IgD-negative memory B cell (primary cell): ENCODE data around the gene SORL1. TPM values are rescaled to one million over a fixed set of nuclear protein-coding genes. Genes with fewer than 3 reads are reported as not detected.
A peak's percentile ranks its signal among the peaks of the same experiment; 100 is the strongest.
"Not testable (repeated sequence)": the region's sequence is repeated elsewhere in the genome, so short reads cannot be mapped to it uniquely, and the experiment has no call there.

Source experiments
- H3K27ac Mint-ChIP-seq, 3 donors: one replicate each; pipeline ENCODE4 v1.8.0; 2020 to 2022; ENCODE audit warnings: mild to moderate bottlenecking in 3 of 3, mixed read lengths in 3 of 3, moderate library complexity in 1 of 3
- H3K27me3 Mint-ChIP-seq: one replicate; pipeline ENCODE4 v1.8.0; 2021; ENCODE audit warnings: mixed read lengths
- H3K36me3 Mint-ChIP-seq: one replicate; pipeline ENCODE4 v1.8.0; 2020; ENCODE audit warnings: mild to moderate bottlenecking, mixed read lengths
- H3K4me1 Mint-ChIP-seq, 3 donors: one replicate each; pipeline ENCODE4 v1.8.0; 2020 to 2022; ENCODE audit warnings: mixed read lengths in 3 of 3, mild to moderate bottlenecking in 1 of 3
- H3K4me3 Mint-ChIP-seq, 4 donors: one replicate each; pipeline ENCODE4 v1.8.0; 2020 to 2022; ENCODE audit warnings: mild to moderate bottlenecking in 4 of 4, mixed read lengths in 4 of 4, moderate library complexity in 3 of 4
- H3K9me3 Mint-ChIP-seq, 3 donors: one replicate each; pipeline ENCODE4 v1.8.0; 2020 to 2021; ENCODE audit warnings: mixed read lengths in 3 of 3, mild to moderate bottlenecking in 1 of 3
- polyA plus RNA-seq: library from polyadenylated mRNA; unstranded; fragments of 300-500 nt; fragmentation: Illumina TruSeq; gene quantifications from one replicate; pipeline ENCODE4 v1.2.3, GENCODE V29; 2021

The SORL1 gene
- polyA plus RNA-seq, 1 donor from 2014 or later, result 25.8 TPM

- peaks cover 40 to 52% (median 41%) of the 10 kb centered on the region in 3 donors for H3K4me1 Mint-ChIP-seq
- H3K9me3 Mint-ChIP-seq, result no peaks in the 10 kb centered on the region
- peak overlapping the region in 1 of 3 donors; percentile 14 for H3K27ac Mint-ChIP-seq
- peaks cover 3% of the 10 kb centered on the region for H3K36me3 Mint-ChIP-seq
- peak overlapping the region in 3 of 4 donors; percentile 16 to 89 (median 61) for H3K4me3 Mint-ChIP-seq
- peaks cover 26% of the 10 kb centered on the region for H3K27me3 Mint-ChIP-seq
Measured at GRCh38 chr11:121467471-121467870, 15.4 kb downstream of the SORL1 start.

GRCh38 chr11:121467965-121468364 is 15.9 kb downstream of the SORL1 start:
- Mint-ChIP-seq H3K4me1 (peaks cover 38 to 48% (median 44%) of the 10 kb centered on the region in 3 donors), H3K4me3 (peak overlapping the region in 3 of 4 donors; percentile 34 to 58 (median 43)), H3K27me3 (peaks cover 26% of the 10 kb centered on the region), H3K27ac (peak overlapping the region in 1 of 3 donors; percentile 10), H3K36me3 (peaks cover 3% of the 10 kb centered on the region), H3K9me3 (no peaks in the 10 kb centered on the region)

GRCh38 chr11:121469910-121470309 is 17.8 kb downstream of the SORL1 start:
- peaks cover 22% of the 10 kb centered on the region for H3K27me3 Mint-ChIP-seq
- H3K36me3 Mint-ChIP-seq, result peaks cover 3% of the 10 kb centered on the region
- H3K4me1 Mint-ChIP-seq, result peaks cover 25 to 38% (median 31%) of the 10 kb centered on the region in 3 donors
- H3K27ac Mint-ChIP-seq, result no peak overlapping the region
- H3K9me3 Mint-ChIP-seq, result no peaks in the 10 kb centered on the region
- H3K4me3 Mint-ChIP-seq, result no peak overlapping the region

- Mint-ChIP-seq H3K27me3 (peaks cover 19% of the 10 kb centered on the region), H3K4me1 (peaks cover 18 to 33% (median 29%) of the 10 kb centered on the region in 3 donors), H3K9me3 (no peaks in the 10 kb centered on the region), H3K27ac (no peak overlapping the region), H3K4me3 (no peak overlapping the region), H3K36me3 (peaks cover 3% of the 10 kb centered on the region)
Measured at GRCh38 chr11:121471167-121471566, 19.1 kb downstream of the SORL1 start.

- Mint-ChIP-seq H3K9me3 (no peaks in the 10 kb centered on the region), H3K36me3 (peaks cover 3% of the 10 kb centered on the region), H3K27me3 (peaks cover 14% of the 10 kb centered on the region), H3K4me1 (peaks cover 10 to 27% (median 21%) of the 10 kb centered on the region in 3 donors), H3K4me3 (no peak overlapping the region), H3K27ac (no peak overlapping the region)
Measured at GRCh38 chr11:121472312-121472711, 20.2 kb downstream of the SORL1 start.

GRCh38 chr11:121473064-121473777 is 21.1 kb downstream of the SORL1 start:
- H3K4me1 Mint-ChIP-seq, result peaks cover 2 to 20% (median 13%) of the 10 kb centered on the region in 3 donors
- peaks cover 8% of the 10 kb centered on the region for H3K27me3 Mint-ChIP-seq
- H3K36me3 Mint-ChIP-seq, result peaks cover 3% of the 10 kb centered on the region
- no peak overlapping the region for H3K27ac Mint-ChIP-seq
- H3K9me3 Mint-ChIP-seq, result no peaks in the 10 kb centered on the region
- H3K4me3 Mint-ChIP-seq, result peak overlapping the region in 1 of 4 donors; percentile 30

- Mint-ChIP-seq H3K4me3 (no peak overlapping the region), H3K36me3 (peaks cover 3% of the 10 kb centered on the region), H3K27ac (no peak overlapping the region)
Measured at GRCh38 chr11:121474680-121475079, 22.6 kb downstream of the SORL1 start.

GRCh38 chr11:121476379-121477032 is 24.4 kb downstream of the SORL1 start:
- Mint-ChIP-seq H3K4me1 (peaks cover 0 to 12% (median 7%) of the 10 kb centered on the region in 3 donors), H3K9me3 (no peaks in the 10 kb centered on the region), H3K27ac (peak overlapping the region in 1 of 3 donors; percentile 21), H3K36me3 (no peaks in the 10 kb centered on the region), H3K27me3 (peaks cover 1% of the 10 kb centered on the region), H3K4me3 (no peak overlapping the region)

More at GRCh38 chr11:121474680-121475079, 22.6 kb downstream of the SORL1 start:
- Mint-ChIP-seq H3K4me1 (peaks cover 0 to 16% (median 9%) of the 10 kb centered on the region in 3 donors), H3K9me3 (no peaks in the 10 kb centered on the region), H3K27me3 (peaks cover 2% of the 10 kb centered on the region)

- Mint-ChIP-seq H3K9me3 (no peaks in the 10 kb centered on the region), H3K36me3 (no peaks in the 10 kb centered on the region), H3K27ac (peak overlapping the region in 2 of 3 donors; percentile 32 to 42)
Measured at GRCh38 chr11:121478226-121478894, 26.2 kb downstream of the SORL1 start.

GRCh38 chr11:121478895-121479697 is 27.0 kb downstream of the SORL1 start:
- H3K27me3 Mint-ChIP-seq, result no peaks in the 10 kb centered on the region
- no peaks in the 10 kb centered on the region for H3K36me3 Mint-ChIP-seq
- no peak overlapping the region for H3K27ac Mint-ChIP-seq
- H3K4me1 Mint-ChIP-seq, result peaks cover 18 to 28% (median 24%) of the 10 kb centered on the region in 3 donors
- H3K9me3 Mint-ChIP-seq, result no peaks in the 10 kb centered on the region
- no peak overlapping the region for H3K4me3 Mint-ChIP-seq

More at GRCh38 chr11:121478226-121478894, 26.2 kb downstream of the SORL1 start:
- Mint-ChIP-seq H3K27me3 (no peaks in the 10 kb centered on the region), H3K4me1 (peaks cover 13 to 21% (median 18%) of the 10 kb centered on the region in 3 donors), H3K4me3 (peak overlapping the region in 1 of 4 donors; percentile 63)

- H3K27me3 Mint-ChIP-seq, result no peaks in the 10 kb centered on the region
- no peaks in the 10 kb centered on the region for H3K9me3 Mint-ChIP-seq
- H3K36me3 Mint-ChIP-seq, result no peaks in the 10 kb centered on the region
- peaks cover 19 to 33% (median 29%) of the 10 kb centered on the region in 3 donors for H3K4me1 Mint-ChIP-seq
- H3K27ac Mint-ChIP-seq, result no peak overlapping the region
- H3K4me3 Mint-ChIP-seq, result no peak overlapping the region
Measured at GRCh38 chr11:121479698-121480238, 27.7 kb downstream of the SORL1 start.

- Mint-ChIP-seq H3K27ac (peak overlapping the region; percentile 72 to 89 (median 86)), H3K4me1 (peaks cover 19 to 30% (median 26%) of the 10 kb centered on the region in 3 donors), H3K4me3 (peak overlapping the region; percentile 10 to 85 (median 65))
- H3K9me3 Mint-ChIP-seq, H3K36me3 Mint-ChIP-seq, H3K27me3 Mint-ChIP-seq: not testable (repeated sequence)
Measured at GRCh38 chr11:121481484-121482230, 29.5 kb downstream of the SORL1 start.

GRCh38 chr11:121482231-121483129 is 30.4 kb downstream of the SORL1 start:
- H3K4me1 Mint-ChIP-seq, result peaks cover 19 to 30% (median 26%) of the 10 kb centered on the region in 3 donors
- peaks cover 2% of the 10 kb centered on the region for H3K36me3 Mint-ChIP-seq
- peak overlapping the region; percentile 10 to 85 (median 65) for H3K4me3 Mint-ChIP-seq
- H3K27ac Mint-ChIP-seq, result peak overlapping the region; percentile 72 to 89 (median 86)
- H3K9me3 Mint-ChIP-seq, result no peaks in the 10 kb centered on the region
- no peaks in the 10 kb centered on the region for H3K27me3 Mint-ChIP-seq
